Measurements from ENCODE around the gene UBTD1. TPM values are rescaled to one million over a fixed set of nuclear protein-coding genes. Genes with fewer than 3 reads are reported as not detected.
A peak's percentile ranks its signal among the peaks of the same experiment; 100 is the strongest.
"Not testable (repeated sequence)": the region's sequence is repeated elsewhere in the genome, so short reads cannot be mapped to it uniquely, and the experiment has no call there.

The UBTD1 gene
- polyA plus RNA-seq, 3 donors, result 9.2 to 12.5 (median 11.3) TPM

DNA sequence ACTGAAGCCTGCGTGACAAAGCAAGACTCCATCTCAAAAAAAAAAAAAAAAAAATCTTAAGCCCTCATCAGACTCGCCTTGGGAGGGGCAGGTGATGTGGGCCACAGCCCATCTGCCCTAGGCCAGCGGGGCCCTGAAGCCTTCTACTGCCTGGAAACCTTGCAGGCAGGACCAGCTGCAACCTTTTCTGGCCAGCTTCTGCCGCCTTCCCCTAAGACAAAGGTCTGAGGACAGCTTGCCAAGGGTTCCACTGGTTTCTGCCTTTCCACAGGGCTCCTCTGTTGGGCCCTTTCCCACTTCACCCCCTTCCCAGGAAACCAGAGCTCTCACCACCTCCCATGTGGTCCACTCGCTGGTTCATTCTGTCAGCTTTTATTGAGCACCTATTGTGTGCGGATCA lies 35.2 kb downstream of the UBTD1 start:
- DNase-seq, result no peak

DNA sequence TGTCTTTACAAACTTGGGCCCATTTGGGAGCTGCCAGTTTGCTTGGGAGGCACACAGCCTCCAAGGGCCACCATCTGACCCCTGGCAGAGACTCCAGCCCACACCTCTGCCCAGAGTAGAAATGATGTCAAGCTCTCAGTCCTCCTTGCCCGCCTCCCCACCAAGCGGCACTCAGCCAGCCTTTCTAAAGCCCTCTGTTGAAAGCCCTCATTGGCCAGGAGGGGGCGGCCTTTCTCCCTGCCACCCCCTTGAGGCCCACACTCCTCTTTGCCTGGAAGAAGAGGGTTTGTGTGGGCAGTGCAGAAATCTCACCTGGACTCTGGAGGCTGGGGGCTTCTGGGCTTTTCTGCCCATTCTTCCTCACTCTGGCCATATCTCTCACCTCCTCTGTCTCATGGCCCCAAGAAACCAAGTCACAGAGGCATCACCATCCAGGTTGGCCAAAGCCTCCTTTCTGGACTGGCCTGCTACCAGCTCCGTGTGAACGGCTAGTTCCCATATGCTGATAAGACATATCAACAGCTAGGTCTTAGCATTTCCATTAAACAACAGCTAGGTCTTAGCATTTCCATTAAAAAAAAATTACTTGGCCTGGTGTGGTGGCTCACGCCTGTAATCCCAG lies 36.1 kb downstream of the UBTD1 start:
- no peak for DNase-seq

DNA sequence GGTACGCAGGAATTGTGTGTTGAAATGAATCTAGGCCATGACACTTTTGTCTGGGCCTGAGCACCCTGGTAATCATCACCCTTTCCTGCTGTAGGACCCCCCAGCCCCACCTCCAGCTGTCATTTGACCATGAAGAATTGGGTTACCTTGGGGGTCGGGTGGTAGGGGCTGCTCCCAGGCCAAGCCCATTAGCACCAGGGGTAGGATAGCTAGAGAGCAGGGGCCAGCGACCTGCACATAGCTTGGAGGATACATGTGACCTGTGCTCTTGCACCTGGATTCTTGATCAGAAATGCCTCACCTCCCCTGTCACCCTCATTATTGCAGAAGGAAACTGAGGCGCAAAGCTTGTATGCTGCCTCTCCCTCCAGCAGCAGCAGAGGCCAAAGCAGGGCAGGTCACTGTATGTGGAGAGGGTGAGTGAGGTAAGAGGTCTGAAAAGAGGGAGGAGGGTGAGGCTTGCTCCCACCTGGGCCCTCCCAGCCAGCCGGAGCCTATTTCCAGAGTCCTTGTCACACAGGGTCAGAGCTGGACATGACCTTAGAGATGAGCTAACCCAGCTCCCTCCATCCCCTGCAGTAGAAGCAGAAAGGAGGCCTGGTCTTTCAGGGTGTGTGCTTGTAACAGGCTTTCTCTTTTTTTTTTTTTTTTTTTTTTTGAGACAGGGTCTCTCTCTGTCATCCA lies 38.6 kb downstream of the UBTD1 start:
- no peak for DNase-seq

DNA sequence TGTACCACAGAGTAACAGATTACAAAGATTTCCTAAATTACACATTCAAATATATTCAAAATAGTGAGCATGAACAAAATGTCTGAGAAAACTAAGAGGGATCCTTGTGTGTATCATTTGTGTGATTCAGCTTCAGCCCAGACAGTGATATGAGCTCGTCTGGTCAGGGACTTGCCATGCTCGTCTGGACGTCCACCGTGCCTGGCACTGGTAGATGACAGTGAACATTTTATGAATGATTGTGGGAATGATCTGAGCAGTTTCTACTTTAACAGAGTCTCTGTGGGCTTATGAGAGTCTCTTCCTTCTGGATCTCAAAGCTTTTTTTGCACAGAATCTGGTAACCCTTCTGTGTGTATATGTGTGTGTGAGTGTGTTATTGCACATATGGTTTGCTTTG lies 39.7 kb downstream of the UBTD1 start:
- DNase-seq, result no peak

DNA sequence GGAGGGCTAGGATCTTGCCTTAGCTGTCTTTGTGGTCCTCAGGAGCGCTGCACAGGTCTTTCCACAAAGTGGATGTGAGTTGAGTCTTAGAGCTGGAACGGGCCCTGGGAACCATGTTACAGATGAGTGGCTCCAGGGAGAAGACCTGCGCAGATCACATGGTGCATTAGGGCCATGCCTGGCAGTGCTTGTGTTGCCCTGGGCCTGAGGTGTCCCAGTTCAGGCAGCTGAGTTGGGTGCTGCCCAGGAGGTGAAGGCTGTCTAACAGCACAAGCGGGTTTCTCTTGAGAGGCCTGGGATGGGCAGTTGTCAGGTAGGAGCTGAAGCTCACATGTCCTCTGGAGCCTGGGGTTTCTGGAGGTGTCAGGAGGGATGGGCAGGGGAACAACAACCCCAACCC lies 40.1 kb downstream of the UBTD1 start:
- no peak for DNase-seq

DNA sequence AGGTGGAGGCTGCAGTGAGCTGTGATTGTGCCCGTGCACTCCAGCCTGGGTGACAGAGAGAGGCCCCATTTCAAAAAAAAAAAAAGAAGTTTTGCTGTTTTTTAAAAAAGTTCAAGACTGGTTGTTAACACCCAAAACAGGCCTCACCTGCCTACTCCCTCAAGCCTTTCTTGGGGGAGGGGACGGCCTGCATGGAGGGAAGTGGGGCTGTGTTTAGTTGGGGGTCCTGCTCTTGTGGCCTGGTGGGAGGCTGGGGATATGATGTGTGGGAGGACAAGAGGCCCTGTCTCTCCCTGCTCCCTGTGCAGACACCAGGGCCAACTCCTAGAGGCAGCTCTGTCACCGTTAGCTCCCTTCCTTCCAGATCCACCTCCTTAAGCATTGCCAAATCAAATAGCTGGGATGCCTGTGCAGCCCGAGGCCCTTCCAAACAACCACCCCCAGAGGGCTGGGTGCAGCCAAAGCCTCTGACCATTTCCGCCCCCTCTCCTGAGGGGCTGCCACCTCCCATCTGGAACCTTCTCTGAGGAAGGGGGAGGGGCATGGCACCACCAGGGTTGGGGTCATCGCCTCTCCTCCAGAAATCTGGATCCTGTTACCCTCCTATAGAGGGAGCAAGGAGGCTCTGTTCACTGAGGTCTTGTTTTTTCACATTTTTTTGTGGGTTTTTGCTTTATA lies 40.9 kb downstream of the UBTD1 start:
- DNase-seq, result no peak

DNA sequence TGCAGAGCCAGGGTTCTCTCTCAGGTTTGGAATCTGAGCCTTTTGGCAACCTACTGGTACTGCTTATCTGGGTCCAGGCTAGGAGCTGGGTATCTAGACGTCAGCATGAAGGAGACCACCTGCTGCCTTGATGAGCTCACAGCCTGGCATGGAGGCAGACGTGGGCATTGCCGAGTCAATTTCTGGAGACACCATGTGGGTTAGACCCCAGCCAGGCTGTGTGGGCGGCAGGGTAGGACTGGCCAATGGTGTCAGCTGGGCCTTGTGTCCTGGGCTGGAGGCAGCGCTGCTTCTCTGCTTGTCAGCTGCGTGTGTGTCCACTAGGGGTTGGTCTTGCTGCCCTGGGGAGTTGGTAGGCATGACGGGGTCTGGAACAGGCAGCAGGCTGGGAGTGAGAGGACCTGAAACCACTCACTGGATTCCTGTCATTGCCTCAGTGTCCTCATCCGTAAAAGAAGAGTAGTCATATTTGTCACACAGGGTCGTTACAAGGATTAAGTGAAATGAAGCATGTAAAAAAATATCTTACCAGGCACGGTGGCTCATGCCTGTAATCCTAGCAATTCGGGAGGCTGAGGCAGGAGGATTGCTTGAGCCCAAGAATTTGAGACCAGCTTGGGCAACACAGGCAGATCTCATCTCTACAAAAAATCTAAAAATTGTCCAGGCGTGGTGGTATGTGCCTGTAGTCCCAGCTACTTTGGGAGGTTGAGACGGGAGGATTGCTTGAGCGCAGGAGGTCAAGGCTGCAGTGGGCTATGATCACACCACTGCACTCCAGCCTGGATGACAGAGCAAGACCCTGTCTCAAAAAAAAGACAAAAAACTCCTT lies 42.2 kb downstream of the UBTD1 start:
- no peak for DNase-seq

DNA sequence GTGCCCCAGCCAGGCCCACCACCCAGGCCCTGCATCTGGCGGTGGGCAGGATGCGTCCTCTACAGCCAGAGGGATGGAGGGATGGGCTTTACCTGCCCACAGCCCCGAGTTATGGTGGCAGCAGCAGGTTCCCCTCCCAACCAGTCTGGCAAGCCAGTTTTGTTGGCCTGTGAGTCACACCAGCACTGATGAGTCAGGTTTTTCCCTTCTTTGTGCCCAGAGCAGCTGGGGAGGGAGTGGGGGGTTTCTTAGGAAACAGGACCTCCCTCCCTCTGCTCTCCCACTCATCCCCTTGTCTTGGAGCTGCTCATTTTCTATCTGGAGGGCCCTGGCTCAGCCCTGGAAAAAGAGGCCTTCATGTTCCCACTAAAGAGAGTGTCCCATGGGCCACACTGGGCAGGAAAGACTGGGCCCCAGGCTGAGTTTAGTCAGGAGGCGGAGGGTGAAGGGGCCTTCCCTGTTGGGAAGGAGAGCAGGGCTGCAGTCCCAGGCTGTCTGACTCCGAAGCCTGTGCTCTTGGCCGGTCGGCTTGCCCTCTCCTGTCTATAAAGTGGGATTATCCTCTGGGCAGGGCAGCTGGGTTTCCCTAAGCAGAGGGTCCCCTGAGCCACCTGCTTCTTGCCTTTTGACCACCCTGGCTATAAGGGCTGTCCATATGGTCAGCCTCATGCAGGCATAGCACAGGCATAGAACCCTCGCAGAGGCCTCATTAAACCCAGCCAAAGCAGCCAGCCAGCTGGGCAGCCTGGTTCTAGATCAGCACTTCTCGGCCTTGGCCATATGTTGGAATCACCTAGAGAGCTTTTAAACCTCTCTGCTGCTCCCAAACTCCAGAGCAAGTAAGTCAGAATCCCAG lies 43.7 kb downstream of the UBTD1 start:
- no peak for DNase-seq

DNA sequence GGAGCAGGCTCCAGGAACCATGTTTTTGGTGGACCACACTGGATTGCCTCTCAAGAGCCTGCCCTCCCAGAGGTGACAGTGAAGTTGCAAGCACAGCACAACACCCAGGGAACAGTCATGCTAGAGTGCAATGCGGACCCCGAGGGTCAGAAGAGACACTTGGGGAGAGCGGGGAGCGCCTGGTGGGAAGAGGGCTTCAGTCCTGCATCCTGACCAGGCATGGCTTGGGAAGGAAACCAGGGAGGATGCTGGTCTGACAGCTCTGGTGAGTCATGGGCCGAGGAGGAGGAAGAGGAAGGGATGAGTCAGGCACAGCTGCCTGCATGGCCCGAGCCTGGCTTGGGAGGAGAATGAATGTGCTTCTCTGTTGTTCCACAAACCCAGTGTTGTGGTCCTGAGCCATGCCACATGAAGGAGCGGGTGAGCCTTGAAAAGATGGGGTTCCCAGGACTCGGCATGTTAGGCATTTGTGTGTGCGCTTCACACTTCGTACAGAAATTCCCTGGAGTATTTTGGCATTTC lies 44.4 kb downstream of the UBTD1 start:
- no peak for DNase-seq

DNA sequence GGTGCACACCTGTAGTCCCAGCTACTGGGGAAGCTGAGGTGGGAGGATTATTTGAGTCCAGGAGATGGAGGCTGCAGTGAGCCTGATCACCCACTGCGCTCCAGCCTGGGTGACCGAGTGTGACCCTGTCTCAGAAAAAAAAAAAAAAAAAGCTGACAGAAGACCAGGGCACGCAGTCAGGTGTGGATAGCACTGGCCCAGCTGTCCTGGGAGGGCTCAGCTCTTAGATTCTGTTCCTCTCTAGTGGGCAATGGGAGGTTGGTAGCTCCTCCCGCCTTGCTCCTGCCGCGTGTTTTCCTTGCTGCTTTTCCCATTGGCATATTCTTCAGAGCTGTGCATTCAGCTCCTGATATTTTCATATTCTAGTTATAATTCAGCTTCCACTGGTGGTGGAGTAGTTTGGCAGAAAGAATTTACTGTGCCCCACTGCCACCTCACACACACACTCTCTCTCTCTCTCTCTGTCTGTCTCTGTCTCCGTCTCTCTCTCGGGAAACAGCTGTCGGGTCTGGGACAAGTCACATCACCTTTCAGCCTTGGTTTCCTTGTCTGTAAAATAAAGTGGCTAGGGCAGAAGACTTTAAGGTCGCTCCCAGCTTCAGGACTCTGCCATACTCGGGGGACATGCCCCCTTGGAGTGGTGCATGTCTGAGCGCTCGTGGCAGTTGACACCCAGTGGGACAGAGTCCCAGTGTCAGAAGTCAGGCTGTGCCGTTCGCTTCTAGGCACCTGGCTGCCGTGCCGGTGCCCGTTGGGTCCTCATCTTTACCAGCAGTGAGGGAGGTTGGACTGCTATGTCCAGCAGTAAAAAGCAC lies 47.9 kb downstream of the UBTD1 start:
- DNase-seq, result no peak

DNA sequence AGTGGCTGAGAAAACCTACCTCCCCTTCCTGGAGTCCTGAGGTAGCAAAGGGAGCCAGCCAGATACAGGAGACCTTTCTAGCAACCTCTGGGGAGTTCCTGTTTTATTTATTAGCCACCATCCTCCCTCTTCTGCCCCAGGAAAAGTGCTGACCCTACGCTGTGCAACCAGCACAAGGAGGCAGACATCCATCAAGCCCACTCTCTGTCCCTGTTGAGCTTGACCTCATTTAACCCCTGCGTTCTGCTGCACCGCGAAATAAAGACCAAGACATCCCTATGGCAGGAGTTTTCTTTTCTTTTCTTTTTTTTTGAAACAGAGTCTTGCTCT lies 48.5 kb downstream of the UBTD1 start:
- no peak for DNase-seq

DNA sequence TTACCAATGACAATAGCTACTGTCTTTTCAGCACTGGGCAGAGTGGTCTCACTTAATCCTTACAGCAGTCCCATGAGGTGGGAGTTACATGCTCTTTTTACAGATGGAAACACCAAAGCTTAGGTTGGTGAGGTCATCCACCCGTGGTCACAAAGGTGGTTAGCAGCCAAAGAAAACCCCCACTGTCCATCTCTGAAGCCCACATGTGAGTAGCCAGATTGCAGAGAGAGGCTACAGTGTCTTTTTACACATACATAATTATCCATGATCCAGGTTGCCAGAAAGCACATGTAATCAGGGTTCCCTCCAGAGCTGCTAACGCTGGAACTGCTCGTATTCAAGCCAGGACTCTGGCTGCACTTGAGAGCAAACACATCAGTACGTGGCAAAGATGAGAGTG lies 49.2 kb downstream of the UBTD1 start:
- DNase-seq, result no peak

DNA sequence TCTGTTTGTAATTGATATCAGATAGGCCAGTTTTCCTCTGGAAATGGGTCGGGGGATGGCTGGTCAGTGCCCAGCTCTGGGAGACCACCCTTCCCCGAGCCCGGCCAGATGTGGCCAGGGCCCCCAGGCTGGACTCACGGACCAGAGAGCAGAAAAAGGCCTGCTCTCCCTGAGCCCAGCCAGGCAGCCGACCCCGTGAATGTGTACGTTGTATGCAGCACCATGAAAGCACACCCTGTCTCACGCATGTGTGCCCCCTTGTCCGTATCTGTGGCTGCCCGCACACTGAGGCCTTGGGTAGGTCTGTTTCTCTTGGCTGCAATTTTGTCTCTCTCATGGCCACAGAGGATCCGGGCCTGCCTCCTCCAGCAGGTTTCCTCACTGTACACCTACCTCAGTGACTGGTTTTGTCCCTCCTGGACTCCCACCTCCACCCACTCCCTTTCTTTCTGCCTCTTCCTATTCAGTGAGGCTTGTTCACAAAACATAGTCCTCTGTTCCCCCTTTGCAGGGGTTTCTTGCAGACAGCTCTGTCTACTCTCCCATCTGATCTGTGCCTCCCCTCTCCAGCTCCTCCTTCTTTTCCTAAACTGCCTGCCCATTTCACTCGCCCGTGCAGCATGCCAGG lies 50.2 kb downstream of the UBTD1 start:
- no peak for DNase-seq

DNA sequence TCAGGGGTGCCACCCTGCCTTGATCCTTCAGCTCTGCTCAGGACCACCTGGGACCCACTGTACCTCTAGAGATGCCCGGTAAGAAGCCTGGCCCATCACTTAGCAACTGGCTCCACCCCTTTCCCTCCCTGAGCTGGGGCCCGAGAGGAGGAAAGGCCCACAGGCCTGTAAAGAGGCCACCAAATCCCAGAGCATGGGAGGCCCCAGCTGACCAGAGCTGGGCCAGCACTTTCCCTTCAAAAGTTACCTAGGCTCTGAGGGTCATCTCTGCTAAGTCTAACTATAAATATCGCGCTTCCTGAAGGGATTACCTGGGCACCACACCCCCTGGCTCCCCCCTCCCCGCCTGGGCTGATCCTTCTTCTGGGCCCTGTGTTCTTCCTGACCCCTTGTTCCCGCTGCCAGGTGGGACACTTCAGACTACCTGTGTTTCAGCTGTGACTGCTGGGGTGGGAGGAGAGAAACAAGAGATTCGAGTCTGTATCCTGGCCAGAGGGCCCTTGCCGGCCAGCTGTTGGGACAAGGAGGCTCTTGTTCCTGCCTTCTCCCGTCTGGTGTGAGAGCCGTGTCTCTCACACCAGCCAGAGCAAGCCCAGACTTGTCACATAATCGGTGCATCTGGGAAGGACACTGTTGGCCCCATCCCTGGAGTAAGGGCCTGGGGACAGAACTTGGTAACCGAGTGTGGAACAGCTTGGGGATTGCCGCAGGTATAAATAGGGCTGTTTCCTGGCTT lies 51.0 kb downstream of the UBTD1 start:
- no peak for DNase-seq

DNA sequence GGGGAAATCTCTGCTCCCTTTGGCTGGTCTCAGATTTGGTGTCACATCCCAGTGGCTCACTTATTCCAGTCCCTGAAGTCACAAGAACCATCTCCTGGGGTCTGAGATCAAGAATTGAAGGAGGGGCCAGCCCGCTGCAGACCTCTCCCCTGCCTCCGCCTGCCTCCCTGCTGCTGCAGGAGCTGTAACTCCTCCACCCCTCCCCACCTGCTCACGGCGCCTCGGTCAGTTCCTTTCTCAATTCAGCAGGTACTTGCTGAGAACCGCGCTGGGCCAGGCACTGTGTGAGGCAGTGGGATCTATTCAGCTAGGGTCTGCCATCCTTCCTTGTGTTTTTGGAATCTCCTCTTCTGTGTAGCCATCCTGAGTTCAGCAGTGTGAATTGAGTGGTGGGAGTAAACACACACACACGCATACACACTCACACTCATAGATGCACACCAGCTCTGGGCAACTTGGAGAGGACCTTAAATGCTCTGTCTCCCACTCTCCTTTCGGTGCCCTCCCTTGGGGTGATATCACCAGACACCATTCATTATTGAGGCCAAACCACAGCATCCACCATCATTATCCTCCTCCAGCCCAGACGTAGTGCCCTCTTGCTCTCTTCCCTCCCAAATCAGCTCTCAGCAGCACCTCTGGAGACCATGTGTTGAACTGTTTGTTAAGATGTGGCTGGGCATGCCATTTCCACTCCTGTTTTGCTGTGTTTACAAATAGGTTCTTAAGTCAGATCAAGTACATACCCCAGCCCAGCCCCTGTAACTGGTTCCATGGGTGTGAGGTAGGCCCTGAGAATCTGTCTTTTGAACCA lies 51.8 kb downstream of the UBTD1 start:
- no peak for DNase-seq

DNA sequence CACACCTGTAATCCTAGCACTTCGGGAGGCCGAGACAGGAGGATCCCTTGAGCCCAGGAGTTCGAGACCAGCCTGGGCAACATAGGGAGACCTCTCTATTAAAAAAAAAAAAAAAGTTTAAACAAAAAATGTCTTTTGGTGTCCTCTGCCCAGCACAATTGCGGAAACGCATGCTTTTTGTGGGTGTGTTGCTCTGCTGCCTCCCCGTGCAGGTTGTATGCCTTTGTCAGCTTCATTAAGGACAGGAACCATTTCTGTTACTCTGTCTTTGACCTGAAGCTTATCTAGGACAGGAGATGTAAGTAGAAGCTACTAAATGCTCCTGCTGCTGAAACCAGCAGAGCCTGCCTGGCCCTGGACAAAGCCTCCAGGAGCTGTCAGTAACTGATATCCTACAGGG lies 52.5 kb downstream of the UBTD1 start:
- DNase-seq, result no peak

DNA sequence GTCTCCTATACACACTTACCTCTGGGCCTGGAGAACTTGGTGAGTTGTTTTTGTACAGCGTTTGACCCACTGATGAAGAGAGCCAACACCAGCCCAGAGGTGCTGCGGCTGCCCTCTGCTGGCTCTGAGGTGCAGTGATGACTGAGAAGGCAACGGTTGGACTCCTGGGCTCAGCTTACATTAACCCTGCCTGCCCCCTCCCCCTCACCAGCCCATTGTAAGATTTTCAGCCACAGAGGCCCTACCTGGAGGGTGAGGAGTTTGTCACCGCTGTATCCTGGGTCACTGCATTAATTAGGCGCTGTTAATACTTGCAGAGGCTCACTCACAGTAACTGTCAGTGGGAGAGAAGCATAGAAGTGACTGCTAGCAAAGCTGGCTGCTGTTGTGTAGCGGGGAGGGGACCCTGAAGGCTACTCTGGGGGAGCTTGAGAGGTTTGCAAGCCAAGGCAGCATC lies 54.9 kb downstream of the UBTD1 start:
- peak; percentile 58 for DNase-seq

DNA sequence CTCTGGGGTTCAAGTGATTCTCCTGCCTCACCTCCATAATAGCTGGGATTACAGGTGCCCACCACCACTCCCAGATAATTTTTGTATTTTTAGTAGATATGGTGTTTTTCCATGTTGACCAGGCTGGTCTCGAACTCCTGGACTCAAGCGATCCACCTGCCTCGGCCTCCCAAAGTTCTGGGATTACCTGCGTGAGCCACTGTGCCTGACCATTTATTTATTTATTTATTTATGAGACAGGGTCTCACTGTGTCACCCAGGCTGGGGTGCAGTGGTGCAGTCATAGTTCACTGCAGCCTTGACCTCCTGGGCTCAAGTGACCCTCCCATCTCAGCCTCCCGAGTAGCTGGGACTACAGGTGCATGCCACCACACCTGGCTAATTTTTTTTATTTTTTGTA lies 55.6 kb downstream of the UBTD1 start:
- not testable (repeated sequence) for DNase-seq
